Fibroblast of lung (primary cell): ENCODE data around the gene TBC1D9.

Experiments
- EZH2 ChIP-seq: IDR thresholded peaks from 2 replicates; pipeline ENCODE4 v1.5.1; 2012; ENCODE audit warnings: low read length, control low read depth, mild to moderate bottlenecking; ENCODE audit errors: missing control alignments
- TF ChIP-seq, protein P1 (sequence below), 2 donors: IDR thresholded peaks in 1 of 2; conservative IDR thresholded peaks in 1 of 2; 1 replicate in 1 of 2; 2 replicates in 1 of 2; pipeline ENCODE4 v1.5.1; 2011 to 2012; ENCODE audit warnings: low read length in 2 of 2, control low read depth in 1 of 2, inconsistent platforms in 1 of 2, low read depth in 1 of 2, mild to moderate bottlenecking in 1 of 2

- TF ChIP-seq, protein P1, sequence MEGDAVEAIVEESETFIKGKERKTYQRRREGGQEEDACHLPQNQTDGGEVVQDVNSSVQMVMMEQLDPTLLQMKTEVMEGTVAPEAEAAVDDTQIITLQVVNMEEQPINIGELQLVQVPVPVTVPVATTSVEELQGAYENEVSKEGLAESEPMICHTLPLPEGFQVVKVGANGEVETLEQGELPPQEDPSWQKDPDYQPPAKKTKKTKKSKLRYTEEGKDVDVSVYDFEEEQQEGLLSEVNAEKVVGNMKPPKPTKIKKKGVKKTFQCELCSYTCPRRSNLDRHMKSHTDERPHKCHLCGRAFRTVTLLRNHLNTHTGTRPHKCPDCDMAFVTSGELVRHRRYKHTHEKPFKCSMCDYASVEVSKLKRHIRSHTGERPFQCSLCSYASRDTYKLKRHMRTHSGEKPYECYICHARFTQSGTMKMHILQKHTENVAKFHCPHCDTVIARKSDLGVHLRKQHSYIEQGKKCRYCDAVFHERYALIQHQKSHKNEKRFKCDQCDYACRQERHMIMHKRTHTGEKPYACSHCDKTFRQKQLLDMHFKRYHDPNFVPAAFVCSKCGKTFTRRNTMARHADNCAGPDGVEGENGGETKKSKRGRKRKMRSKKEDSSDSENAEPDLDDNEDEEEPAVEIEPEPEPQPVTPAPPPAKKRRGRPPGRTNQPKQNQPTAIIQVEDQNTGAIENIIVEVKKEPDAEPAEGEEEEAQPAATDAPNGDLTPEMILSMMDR (conservative IDR thresholded peaks at IDR 0.05 in 1 of 2, IDR thresholded peaks at IDR 0.05 in 1 of 2; ENCODE audit: low read depth in 1 of 2, low read length in 2 of 2), result no peak
- TF ChIP-seq EZH2, result no peak
Measured at GRCh38 chr4:140643571-140644055, 112.6 kb downstream of the TBC1D9 start.
